Psoas muscle (tissue), 8 donors: ENCODE results near the gene CHPT1. TPM values are rescaled to one million over a fixed set of nuclear protein-coding genes. Genes with fewer than 3 reads are reported as not detected.

Experiments used
- ATAC-seq, 4 donors: fragments of 200-7000 bp; cut with Tn5 transposase; one replicate each; pipeline ENCODE4 v1.9.1; 2020; ENCODE audit warnings: moderate library complexity in 3 of 4, mild to moderate bottlenecking in 2 of 4
- DNase-seq, 2 donors: peaks; one replicate each; pipeline ENCODE4 v3.0.0-alpha.2; 2020
- H3K27ac ChIP-seq: fragments of 200-600 bp; one replicate; pipeline ENCODE4 v1.8.0; 2022
- H3K27me3 ChIP-seq, 3 donors: fragments of 200-600 bp in 1 of 3; one replicate each; pipeline versions ENCODE4 v1.6.1 to v1.8.0; 2013 to 2022; ENCODE audit warnings: low read length in 2 of 3, mild to moderate bottlenecking in 2 of 3, moderate library complexity in 1 of 3; ENCODE audit not compliant: insufficient read depth in 3 of 3
- H3K36me3 ChIP-seq, 2 donors: fragments of 200-600 bp in 1 of 2; one replicate each; pipeline versions ENCODE4 v1.6.1 to v1.8.0; 2013 to 2022; ENCODE audit warnings: low read depth in 1 of 2, mild to moderate bottlenecking in 1 of 2, moderate library complexity in 1 of 2; ENCODE audit not compliant: insufficient read depth in 1 of 2
- H3K4me1 ChIP-seq: fragments of 200-600 bp; one replicate; pipeline ENCODE4 v1.8.0; 2022
- H3K4me3 ChIP-seq: fragments of 200-600 bp; one replicate; pipeline ENCODE4 v1.8.0; 2022; ENCODE audit warnings: mild to moderate bottlenecking
- H3K9me3 ChIP-seq: fragments of 200-600 bp; one replicate; pipeline ENCODE4 v1.8.0; 2022
- CTCF ChIP-seq: fragments of 200-600 bp; IDR thresholded peaks from one replicate; pipeline ENCODE4 v1.8.0; 2022; ENCODE audit warnings: antibody characterized with exemption
- WGBS, 3 donors: extraction: QIAGEN DNeasy Blood & Tissue Kit; methylation state at CpG; one replicate each; pipeline versions ENCODE4 v1.1.6 to v1.1.7; 2013; 5-methylcytosine and 5-hydroxymethylcytosine counted together
- intact Hi-C, 2 donors: fragments of 100-400 bp; cut with DNase I; formaldehyde crosslinking; loops; one replicate each; pipeline versions ENCODE4 v1.11.0 to v1.14.2; 2022
- polyA plus RNA-seq, 3 donors: library from polyadenylated mRNA; stranded (reverse); fragments of 200-250 nt; gene quantifications; one replicate each; pipeline ENCODE4 v1.2.3, GENCODE V29; 2013
- total RNA-seq, 4 donors: library from RNA; stranded (reverse); fragmentation: NEBNext Ultra II Directional in 2 of 4; extraction: Animal tissue kit (Norgen Biotek cat#: 25700) in 2 of 4; gene quantifications; one replicate each; pipeline versions ENCODE4 v1.2.1 to v1.2.4, GENCODE V29; 2021 to 2023
- donor health status: healthy with polysubstance abuse.
- donor health status: DM: no; HTN: no; CAD: no; lungs with moderate emphysema.
- donor health status: Bipolar disorder and iron deficiency.
- donor health status: healthy.
- donor health status: DM: yes; HTN: yes; CAD: no.
- donor health status: DM: no; HTN: no; CAD: no.
- donor health status: DM: no; HTN: no; CAD: no.
- donor health status: DM: yes; HTN: yes; CAD: no.

Gene CHPT1
- total and polyA plus RNA-seq, 7 donors: 17.9 to 38.9 (median 20.7) TPM

GRCh38 chr12:101706403-101706802, 9.0 kb downstream of the CHPT1 start:
- intact Hi-C loops: no loop called here
- Histone ChIP-seq H3K4me3 (no peak overlapping the region), H3K27ac (no peak overlapping the region), H3K9me3 (no peaks in the 10 kb centered on the region), H3K27me3 (no peaks in the 10 kb centered on the region), H3K36me3 (no peaks in the 10 kb centered on the region), H3K4me1 (peaks cover 14% of the 10 kb centered on the region)
- 97 to 100% (median 100%) methylated on average over 1 of the region's 1 CpG for WGBS, 3 donors
- no peak for TF ChIP-seq CTCF
- no peak for ATAC-seq
- no peak for DNase-seq

GRCh38 chr12:101707131-101707782, 9.8 kb downstream of the CHPT1 start:
- H3K27ac ChIP-seq: no peak overlapping the region
- intact Hi-C loops: no loop called here
- peaks cover 8% of the 10 kb centered on the region for H3K4me1 ChIP-seq
- no peaks in the 10 kb centered on the region for H3K36me3 ChIP-seq
- H3K4me3 ChIP-seq: no peak overlapping the region
- TF ChIP-seq CTCF: no peak
- no peaks in the 10 kb centered on the region for H3K9me3 ChIP-seq
- no peak for DNase-seq
- H3K27me3 ChIP-seq: no peaks in the 10 kb centered on the region
- peak in 1 of 4 donors; percentile 16 for ATAC-seq

- H3K4me1 ChIP-seq: peaks cover 23% of the 10 kb centered on the region
- TF ChIP-seq CTCF: no peak
- no peaks in the 10 kb centered on the region for H3K36me3 ChIP-seq
- no peaks in the 10 kb centered on the region for H3K27me3 ChIP-seq
- ATAC-seq (no peak), DNase-seq (no peak)
- H3K27ac ChIP-seq: no peak overlapping the region
- H3K9me3 ChIP-seq: no peaks in the 10 kb centered on the region
- 93 to 98% (median 94%) methylated on average over 4 of the region's 4 CpGs for WGBS, 3 donors
- intact Hi-C loops: no loop called here
- no peak overlapping the region for H3K4me3 ChIP-seq
Measured at GRCh38 chr12:101710288-101710687, 12.8 kb downstream of the CHPT1 start.

GRCh38 chr12:101713059-101713682, 15.7 kb downstream of the CHPT1 start:
- H3K27me3 ChIP-seq: no peaks in the 10 kb centered on the region
- TF ChIP-seq CTCF: no peak
- H3K36me3 ChIP-seq: peaks cover 0 to 11% of the 10 kb centered on the region in 2 donors
- H3K9me3 ChIP-seq: no peaks in the 10 kb centered on the region
- H3K4me3 ChIP-seq: peak overlapping the region; percentile 23
- 14 to 38% (median 15%) methylated on average over 5 of the region's 5 CpGs for WGBS, 3 donors
- ATAC-seq (peak; percentile 61 to 85 (median 72)), DNase-seq (no peak)
- peaks cover 23% of the 10 kb centered on the region for H3K4me1 ChIP-seq
- intact Hi-C loops: no loop called here
- H3K27ac ChIP-seq: peak overlapping the region; percentile 42

GRCh38 chr12:101713930-101714329, 16.5 kb downstream of the CHPT1 start:
- Histone ChIP-seq H3K27me3 (no peaks in the 10 kb centered on the region), H3K4me3 (no peak overlapping the region), H3K27ac (no peak overlapping the region), H3K4me1 (peaks cover 23% of the 10 kb centered on the region), H3K36me3 (peaks cover 0 to 11% of the 10 kb centered on the region in 2 donors), H3K9me3 (no peaks in the 10 kb centered on the region)
- no peak for DNase-seq
- ATAC-seq: no peak
- intact Hi-C loops: no loop called here
- no peak for TF ChIP-seq CTCF
- WGBS, 3 donors: 71 to 88% (median 74%) methylated on average over 2 of the region's 2 CpGs
